HepG2 (cell line): Measurements from ENCODE around the gene SRSF6. TPM values are rescaled to one million over a fixed set of nuclear protein-coding genes. Genes with fewer than 3 reads are reported as not detected.

Experiments
- CHD2 ChIP-seq: IDR thresholded peaks from 2 replicates; pipeline ENCODE4 v1.6.1; 2011; ENCODE audit warnings: low read depth, low read length, improper control_type of control experiment
- NAIF1 ChIP-seq: sonication (generic); formaldehyde crosslinking; IDR thresholded peaks from 2 replicates; pipeline ENCODE4 v1.5.0; 2020; ENCODE audit warnings: mild to moderate bottlenecking, missing genetic modification reagents, borderline replicate concordance
- REST ChIP-seq, 2 experiments: IDR thresholded peaks; 2 replicates each; pipeline ENCODE4 v1.6.1; 2011 to 2012; ENCODE audit warnings: low read length in 2 of 2, borderline replicate concordance in 1 of 2, low read depth in 1 of 2, mild to moderate bottlenecking in 1 of 2, moderate library complexity in 1 of 2
- SATB2 ChIP-seq: sonication (generic); formaldehyde crosslinking; IDR thresholded peaks from 2 replicates; pipeline ENCODE4 v1.5.0; 2020; ENCODE audit warnings: missing genetic modification reagents
- ZFAT ChIP-seq: sonication (generic); formaldehyde crosslinking; conservative IDR thresholded peaks from 2 replicates; pipeline ENCODE4 v1.8.1; 2023; ENCODE audit warnings: missing genetic modification reagents, inconsistent platforms
- ZKSCAN8 ChIP-seq: IDR thresholded peaks from 2 replicates; pipeline ENCODE4 v1.6.1; 2016; ENCODE audit warnings: borderline replicate concordance, missing genetic modification reagents, missing compliant biosample characterization
- ZNF138 ChIP-seq: sonication (generic); formaldehyde crosslinking; IDR thresholded peaks from 2 replicates; pipeline ENCODE4 v1.5.0; 2020; ENCODE audit warnings: mild to moderate bottlenecking, low read depth, missing genetic modification reagents
- ZNF160 ChIP-seq: sonication (generic); formaldehyde crosslinking; IDR thresholded peaks from 2 replicates; pipeline ENCODE4 v1.8.0; 2022; ENCODE audit warnings: mild to moderate bottlenecking, inconsistent platforms, missing genetic modification reagents
- ZNF674 ChIP-seq: sonication (generic); formaldehyde crosslinking; IDR thresholded peaks from 2 replicates; pipeline ENCODE4 v1.5.0; 2020; ENCODE audit warnings: low read depth, mild to moderate bottlenecking, missing genetic modification reagents
- ZNF784 ChIP-seq: sonication (generic); formaldehyde crosslinking; IDR thresholded peaks from 2 replicates; pipeline ENCODE4 v1.5.1; 2020; ENCODE audit warnings: missing genetic modification reagents, mild to moderate bottlenecking, borderline replicate concordance
- polyA plus RNA-seq, 8 experiments: library from polyadenylated mRNA; depleted of rRNA in 3 of 8; stranded (reverse) in 7 of 8; unstranded in 1 of 8; fragments of >200 nt; fragmentation: Illumina TruSeq in 4 of 8; extraction: Trizol in 4 of 8; gene quantifications; 2 replicates each; pipeline versions ENCODE4 v1.2.1 to v1.2.3, GENCODE V29; 2011 to 2016; ENCODE audit warnings: low read depth in 4 of 8, missing spikeins in 1 of 8, mixed read lengths in 1 of 8; ENCODE audit not compliant: insufficient read depth in 1 of 8
- total RNA-seq, 5 experiments: library from RNA; depleted of rRNA; stranded (reverse); fragments of >200 nt; fragmentation: Illumina TruSeq; extraction: Trizol; gene quantifications; 2 replicates each; pipeline ENCODE4 v1.2.3, GENCODE V29; 2016; ENCODE audit warnings: low read depth in 1 of 5
- TF ChIP-seq, protein P1 (sequence below): sonication (generic); formaldehyde crosslinking; IDR thresholded peaks from 2 replicates; pipeline ENCODE4 v1.4.0; 2020; ENCODE audit warnings: missing genetic modification reagents

SRSF6 gene
- total and polyA plus RNA-seq, 2 of the 13 experiments (the other 11 are each of a cell fraction or from before 2014, with no cell fraction given): 156 to 194 TPM

GRCh38 chr20:43456809-43457639, 672 bp upstream of the SRSF6 start (continued):
- TF ChIP-seq, protein P1, sequence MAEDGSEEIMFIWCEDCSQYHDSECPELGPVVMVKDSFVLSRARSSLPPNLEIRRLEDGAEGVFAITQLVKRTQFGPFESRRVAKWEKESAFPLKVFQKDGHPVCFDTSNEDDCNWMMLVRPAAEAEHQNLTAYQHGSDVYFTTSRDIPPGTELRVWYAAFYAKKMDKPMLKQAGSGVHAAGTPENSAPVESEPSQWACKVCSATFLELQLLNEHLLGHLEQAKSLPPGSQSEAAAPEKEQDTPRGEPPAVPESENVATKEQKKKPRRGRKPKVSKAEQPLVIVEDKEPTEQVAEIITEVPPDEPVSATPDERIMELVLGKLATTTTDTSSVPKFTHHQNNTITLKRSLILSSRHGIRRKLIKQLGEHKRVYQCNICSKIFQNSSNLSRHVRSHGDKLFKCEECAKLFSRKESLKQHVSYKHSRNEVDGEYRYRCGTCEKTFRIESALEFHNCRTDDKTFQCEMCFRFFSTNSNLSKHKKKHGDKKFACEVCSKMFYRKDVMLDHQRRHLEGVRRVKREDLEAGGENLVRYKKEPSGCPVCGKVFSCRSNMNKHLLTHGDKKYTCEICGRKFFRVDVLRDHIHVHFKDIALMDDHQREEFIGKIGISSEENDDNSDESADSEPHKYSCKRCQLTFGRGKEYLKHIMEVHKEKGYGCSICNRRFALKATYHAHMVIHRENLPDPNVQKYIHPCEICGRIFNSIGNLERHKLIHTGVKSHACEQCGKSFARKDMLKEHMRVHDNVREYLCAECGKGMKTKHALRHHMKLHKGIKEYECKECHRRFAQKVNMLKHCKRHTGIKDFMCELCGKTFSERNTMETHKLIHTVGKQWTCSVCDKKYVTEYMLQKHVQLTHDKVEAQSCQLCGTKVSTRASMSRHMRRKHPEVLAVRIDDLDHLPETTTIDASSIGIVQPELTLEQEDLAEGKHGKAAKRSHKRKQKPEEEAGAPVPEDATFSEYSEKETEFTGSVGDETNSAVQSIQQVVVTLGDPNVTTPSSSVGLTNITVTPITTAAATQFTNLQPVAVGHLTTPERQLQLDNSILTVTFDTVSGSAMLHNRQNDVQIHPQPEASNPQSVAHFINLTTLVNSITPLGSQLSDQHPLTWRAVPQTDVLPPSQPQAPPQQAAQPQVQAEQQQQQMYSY (CRISPR knock-in tag): peak; percentile 19; the same call in 1 of the 2 replicates
- TF ChIP-seq ZKSCAN8 (CRISPR knock-in tag): 0 out of 2 replicates have a peak, but pooled peaks have one; percentile 28
- TF ChIP-seq NAIF1 (CRISPR knock-in tag): 0 out of 2 replicates have a peak, but pooled peaks have one; percentile 49
- TF ChIP-seq ZFAT (CRISPR knock-in tag): 0 out of 2 replicates have a peak, but pooled peaks have one; percentile 66
- TF ChIP-seq ZNF784: 0 out of 2 replicates have a peak, but pooled peaks have one; percentile 16
- peak; percentile 42; the same call in 1 of the 2 replicates for TF ChIP-seq SATB2 (CRISPR knock-in tag)
- peak; percentile 47; the same call in 1 of the 2 replicates for TF ChIP-seq ZNF160 (CRISPR knock-in tag)
- 0 out of 2 replicates have a peak, but pooled peaks have one; percentile 17 for TF ChIP-seq CHD2
- TF ChIP-seq REST (IDR thresholded peaks at IDR 0.05; ENCODE audit: borderline replicate concordance in 1 of 2, low read depth in 1 of 2, low read length in 2 of 2): 0 out of 4 replicates have a peak, but pooled peaks of 1 of the 2 experiments have one; percentile 51
- no peak for TF ChIP-seq ZNF674 (CRISPR knock-in tag)
- no peak for TF ChIP-seq ZNF138 (CRISPR knock-in tag)
